SHP77 (cell line): ENCODE results near the gene CACNA1F.

ENCODE experiments used
- DNase-seq, 2 experiments: peaks; one replicate each; lab custom pipeline; 2025; lab: John Stamatoyannopoulos, UW

Gene CACNA1F

DNA sequence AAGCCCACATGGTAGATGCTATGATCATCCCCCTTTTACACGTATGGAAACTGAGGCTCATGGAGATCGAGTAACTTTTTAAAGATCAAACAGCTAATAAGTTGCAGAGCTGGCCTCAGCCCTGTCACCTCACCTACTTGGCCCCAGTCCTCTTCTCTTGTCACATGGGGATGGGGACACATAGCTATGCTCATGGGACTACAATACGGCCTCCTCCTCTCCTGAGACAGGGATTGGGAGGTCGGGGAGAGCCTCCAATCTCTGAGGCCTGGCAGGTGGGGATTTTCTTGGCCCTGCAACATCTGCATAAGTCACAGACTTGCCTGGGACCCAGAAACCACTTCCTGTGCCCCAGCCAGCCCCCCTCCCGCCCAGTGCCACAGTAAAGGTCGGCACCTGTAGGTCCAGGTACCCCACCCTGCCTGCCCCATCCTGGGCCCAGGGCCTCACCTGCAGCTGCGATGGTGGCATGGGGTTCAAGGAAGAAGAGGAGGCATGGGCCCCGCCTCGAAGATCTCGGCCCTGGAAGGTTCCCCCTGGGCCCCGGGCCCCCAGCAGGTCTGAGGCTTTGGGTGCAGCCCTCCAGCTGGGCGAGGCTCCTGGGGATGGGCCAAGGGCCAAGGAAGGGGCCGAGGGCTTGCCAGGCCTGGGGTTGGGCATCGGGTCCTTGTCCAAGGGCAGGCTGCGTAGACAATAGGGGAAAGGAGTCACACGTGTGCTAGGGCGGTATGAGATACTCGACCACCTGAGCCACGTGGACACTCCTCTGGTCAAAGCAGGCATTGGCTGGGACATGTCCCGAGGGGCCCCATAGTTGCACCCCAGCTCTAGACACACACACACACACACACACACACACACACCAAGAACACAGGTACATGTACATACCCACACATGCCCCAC lies 25.0 kb upstream of the CACNA1F start:
- DNase-seq = no peak

DNA sequence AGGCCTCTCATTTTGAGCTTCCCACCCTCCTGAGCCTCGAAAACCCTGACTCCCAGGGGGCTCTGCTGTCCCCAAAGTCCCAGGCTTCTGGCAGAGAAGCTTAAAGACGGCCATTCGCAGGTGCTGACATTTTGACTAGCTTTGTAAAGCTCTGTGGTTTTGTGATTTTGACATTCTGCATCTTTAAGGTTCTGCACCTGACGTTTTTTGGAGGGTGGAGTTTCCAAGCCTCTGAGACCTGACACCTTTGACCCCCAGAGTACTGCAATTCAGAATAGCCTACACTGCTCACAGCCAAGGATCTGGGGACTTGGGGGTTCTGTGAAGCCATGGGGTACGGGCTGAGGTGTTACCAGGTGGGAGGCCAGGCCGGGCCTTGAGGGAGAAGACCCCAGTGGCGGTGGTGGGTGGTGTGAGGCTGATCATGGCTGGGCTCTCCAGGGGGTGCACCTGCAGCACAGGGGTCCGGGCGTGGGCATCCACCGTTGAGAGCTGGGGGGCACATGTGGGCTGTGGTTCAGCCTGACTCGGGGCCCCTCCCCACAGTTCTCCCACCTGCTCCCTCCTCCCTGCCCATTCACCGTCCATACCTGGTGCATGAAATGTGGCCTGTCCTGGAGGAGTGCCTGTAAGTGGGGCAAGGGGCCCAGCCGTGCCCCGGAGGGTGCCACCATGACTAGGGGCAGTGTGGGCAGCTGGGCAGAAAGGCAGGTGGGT lies 24.1 kb upstream of the CACNA1F start:
- no peak for DNase-seq

DNA sequence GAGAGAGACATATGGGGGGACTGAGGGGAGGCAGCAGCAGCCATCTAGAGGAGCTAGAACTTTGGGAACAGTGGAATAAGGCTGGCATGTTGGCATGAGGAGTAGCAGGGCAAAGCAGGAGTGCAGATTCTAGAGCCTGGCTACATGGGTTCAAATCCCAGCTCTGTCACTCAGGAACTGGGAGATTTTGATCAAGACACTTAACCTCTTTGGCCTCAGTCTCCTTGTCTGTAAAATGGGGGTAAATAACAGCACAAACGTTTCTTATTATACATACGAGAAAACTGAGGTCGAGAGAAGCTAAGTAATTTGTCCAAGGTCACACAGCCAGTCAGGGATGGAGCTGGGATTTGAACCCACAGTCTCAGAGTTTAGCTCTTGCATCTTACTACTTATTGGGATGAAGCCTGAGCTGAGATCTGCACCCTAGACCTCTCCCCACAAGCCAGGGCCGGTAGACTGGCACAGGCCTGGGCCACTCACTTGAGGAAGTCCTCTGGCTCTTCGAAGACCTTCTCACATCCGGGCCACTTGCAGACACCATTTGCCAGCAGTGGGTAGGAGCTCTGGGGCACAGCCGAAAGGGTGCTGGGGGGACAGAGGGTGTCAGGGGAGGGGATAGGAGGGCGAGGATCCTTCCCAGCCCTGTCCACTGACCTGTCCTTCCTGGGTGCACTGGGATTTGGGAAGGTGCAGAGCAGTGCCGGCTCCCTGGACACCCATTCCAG lies 23.3 kb upstream of the CACNA1F start:
- no peak for DNase-seq

DNA sequence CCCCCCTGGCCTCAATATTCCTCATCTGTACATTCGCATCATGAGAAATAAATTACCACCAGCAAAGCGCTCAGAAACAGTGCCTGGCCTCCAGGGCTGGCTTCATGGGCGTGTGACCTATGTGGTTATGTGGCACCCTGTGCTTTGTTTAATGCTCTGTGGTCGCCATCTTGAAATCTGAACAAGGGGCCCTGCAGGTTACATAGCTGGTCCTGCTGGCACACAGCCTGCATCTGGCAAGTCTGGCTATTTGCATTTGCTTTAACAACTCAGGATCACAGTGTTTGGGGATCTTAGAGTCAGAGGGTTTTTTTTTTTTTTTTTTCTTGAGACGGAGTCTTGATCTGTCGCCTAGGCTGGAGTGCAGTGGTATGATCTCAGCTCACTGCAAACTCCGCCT lies 21.5 kb upstream of the CACNA1F start:
- DNase-seq = no peak

DNA sequence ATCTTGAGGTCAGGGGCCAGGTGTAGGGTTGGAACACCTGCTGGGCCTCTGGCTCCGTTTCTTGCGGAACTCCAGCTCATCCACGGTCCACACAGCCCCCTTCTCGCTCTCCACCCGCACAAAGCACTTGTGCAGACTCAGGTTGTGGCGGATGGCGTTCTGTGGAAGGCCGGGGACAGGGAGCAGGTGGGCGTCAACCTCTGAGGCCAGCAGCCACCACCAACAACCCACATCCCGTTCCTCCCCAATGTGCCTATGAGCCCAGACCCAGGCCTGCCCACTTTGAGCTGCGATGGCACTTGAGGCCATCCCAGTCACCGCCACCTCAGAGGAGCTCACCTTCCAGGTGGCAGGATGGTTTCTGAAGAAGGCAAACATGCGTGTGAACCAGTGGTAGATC lies 18.2 kb upstream of the CACNA1F start:
- no peak for DNase-seq

DNA sequence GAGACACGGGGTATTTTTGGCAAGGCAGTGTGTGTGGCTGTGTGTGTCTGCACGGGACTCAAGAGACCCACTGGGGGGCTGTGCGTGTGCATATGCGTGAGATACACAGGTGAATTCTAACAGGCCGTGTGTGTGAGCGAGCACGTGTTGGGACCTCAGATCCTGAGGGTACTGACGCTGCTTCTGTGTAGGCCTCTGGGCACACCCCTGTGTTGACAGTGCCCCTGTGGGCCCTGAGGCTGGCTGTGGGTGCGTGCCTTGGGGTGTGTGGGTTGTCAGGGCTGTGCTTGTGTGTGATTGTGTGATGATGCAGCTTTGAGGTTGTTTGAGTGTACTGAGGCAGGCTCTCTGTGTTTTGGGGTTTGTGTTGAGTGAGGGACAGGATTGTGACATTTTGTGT lies 17.4 kb upstream of the CACNA1F start:
- DNase-seq = no peak

DNA sequence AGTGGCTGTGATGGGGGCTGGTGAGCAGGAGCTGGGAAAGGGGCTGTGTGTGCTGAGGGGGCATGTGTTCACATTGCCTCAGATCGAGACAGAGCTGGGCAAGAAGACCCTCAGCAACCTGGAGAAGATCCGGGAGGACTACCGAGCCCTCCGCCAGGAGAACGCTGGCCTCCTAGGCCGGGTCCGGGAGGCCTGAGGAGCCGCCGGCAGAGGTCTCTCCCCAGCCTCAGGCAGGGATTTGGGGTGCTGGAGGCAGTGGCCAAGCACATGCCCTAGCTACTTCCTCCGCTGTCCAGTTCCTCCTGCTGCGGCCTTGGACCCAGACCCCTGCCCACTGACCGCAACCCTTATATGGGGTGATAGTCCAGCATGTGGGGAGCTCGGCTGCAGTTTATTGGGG lies 16.9 kb upstream of the CACNA1F start:
- no peak for DNase-seq

DNA sequence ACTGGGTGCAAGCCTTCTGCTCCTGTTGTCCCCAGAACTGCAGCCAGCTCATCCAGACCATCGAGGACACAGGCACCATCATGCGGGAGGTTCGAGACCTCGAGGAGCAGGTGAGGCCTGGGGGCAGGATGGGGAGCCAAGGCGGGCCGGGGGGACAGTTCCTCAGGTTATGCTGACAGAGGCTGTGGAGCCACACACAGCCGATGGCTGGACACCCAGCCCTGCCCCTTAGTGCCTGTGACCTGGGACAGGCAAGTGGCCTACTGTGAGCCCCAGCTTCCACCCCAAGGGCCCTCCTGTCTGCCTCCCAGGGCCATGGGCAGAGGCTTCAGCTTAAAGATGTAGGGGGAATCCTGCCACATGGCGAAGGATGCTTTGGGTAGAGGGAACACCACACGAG lies 16.5 kb upstream of the CACNA1F start:
- DNase-seq = no peak

DNA sequence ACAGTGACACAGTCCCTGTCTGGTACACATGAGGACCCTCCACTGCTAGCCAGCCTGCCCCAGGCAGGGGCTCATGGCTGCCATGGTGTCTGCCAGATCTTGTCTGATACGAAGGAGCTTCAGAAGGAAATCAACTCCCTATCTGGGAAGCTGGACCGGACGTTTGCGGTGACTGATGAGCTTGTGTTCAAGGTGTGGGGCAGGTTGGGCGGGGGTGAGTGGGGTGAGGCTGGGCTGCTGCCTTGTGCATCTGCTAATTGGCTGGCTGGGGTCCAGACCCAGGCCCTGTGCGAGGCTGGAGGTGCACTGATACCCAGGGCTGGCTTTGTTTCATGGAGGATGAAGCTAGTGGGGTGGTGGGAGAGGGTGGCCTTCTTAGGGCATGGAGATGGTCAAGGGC lies 15.9 kb upstream of the CACNA1F start:
- DNase-seq = no peak

DNA sequence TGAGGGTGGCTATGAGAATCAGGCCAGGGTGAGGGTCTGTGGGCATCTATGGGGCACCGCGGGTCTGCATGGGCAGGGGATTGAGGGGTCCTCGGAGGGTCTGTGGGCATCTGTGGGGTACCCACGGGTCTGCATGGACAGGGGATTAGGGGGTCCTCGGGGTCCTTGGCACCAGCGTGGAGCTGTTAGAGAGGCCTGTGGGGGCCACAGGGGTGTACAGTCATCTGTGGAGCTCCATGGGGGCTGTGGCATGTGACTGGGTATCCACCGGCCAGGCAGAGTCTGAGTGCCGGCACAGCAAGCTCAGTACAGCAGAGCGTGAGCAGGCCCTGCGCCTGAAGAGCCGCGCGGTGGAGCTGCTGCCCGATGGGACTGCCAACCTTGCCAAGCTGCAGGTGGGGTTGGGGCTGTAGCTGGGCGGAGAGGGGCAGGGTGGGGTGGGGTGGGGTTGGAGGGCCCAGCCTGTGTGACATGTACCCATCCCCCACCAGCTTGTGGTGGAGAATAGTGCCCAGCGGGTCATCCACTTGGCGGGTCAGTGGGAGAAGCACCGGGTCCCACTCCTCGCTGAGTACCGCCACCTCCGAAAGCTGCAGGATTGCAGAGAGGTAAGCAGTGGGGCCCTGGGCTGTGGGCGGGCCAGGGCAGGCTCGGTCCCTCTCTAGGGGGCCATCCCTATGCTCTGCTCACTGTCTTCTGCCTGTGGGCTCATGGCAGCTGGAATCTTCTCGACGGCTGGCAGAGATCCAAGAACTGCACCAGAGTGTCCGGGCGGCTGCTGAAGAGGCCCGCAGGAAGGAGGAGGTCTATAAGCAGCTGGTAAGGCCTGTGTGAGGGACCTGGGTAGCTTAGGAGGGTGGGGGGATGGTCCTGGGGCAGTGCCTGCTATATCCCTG lies 15.0 kb upstream of the CACNA1F start:
- peak; percentile 0 to 3 for DNase-seq

DNA sequence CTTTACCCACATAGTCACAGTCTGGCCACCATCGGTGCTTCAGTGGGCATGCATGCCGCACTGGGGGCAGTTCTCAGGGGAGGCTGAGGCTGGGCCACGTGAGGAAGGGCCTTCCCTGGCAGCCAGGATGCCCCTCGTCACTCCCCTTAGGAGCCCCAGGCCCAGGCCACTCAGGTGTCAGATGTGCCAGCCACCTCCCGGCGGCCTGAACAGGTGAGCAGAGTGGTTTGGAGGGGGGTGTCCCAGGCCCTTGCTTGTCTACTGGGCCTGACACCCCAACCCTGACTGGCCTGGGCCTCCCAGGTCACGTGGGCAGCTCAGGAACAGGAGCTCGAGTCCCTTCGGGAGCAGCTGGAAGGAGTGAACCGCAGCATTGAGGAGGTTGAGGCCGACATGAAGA lies 14.2 kb upstream of the CACNA1F start:
- DNase-seq = no peak

DNA sequence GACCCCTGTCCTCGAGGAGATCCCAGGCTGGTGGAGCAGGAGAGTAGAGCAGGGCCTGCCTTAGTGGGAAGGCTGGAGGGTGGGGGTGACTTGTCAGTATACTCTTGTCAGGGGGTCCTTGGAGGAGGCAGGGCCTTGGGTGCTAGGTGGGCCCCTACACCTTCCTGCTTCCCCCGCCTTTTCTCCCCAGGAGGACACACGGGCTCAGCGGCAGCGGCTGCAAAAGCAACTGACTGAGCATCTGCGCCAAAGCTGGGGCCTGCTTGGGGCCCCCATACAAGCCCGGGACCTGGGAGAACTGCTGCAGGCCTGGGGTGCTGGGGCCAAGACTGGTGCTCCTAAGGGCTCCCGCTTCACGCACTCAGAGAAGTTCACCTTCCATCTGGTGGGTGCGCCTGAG lies 13.4 kb upstream of the CACNA1F start:
- no peak for DNase-seq

DNA sequence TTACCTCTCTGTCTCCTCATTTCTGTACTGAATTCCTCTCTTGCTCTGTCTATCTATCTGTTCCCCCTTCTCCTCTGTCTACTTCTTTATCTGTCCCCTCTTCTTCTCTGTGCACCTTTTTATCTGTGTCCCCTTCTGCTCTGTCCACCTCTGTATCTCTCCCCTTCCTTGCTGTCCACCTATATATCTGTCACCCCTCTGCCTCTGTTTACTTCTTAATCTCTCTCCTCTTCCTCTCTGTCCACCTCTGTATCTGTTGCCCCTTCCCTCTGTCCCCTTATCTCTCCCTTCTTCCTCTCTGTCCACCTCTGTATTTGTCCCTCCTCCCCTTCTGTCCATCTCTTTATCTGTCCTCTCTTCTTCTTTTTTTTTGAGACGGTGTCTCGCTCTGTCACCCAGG lies 11.1 kb upstream of the CACNA1F start:
- DNase-seq = no peak

DNA sequence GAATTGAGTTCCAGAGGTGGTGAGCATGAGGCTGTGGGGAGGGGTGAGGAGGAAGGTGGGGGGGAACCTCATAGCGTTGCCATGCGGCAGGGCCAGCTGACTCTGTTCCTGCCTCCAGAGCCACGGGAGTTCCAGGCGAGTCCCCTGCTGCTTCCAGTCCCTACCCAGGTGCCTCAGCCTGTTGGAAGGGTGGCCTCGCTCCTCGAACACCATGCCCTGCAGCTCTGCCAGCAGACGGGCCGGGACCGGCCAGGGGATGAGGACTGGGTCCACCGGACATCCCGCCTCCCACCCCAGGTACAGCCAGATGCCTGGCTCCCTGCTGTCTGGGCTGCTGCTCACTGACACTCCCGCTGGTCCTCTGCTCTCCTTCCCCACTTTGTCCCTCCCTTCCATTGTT lies 10.0 kb upstream of the CACNA1F start:
- DNase-seq = no peak

DNA sequence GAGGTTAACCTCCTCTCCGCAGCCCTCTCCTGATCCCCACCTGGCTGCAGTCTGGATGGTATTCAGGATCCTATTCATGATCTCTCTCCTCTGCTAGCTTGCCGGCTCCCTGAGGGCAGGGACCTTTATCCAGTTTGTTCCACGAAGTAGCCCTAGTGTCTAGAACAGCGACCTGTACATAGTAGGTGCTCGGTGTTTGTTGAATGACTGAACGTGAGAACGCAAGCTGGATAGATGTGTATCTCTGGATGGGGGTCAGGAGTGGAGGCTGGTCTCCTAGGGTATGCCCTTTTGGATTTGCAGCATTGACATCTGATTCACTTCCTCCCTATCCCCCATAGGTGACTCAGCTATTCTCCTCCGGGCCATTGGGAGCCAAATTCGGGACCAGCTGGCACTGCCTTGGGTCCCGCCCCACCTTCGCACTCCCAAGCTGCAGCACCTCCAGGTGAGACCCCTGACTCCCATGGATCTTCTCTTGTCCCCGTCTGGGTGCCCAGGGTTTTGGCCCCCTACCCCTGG lies 9.5 kb upstream of the CACNA1F start:
- no peak for DNase-seq

DNA sequence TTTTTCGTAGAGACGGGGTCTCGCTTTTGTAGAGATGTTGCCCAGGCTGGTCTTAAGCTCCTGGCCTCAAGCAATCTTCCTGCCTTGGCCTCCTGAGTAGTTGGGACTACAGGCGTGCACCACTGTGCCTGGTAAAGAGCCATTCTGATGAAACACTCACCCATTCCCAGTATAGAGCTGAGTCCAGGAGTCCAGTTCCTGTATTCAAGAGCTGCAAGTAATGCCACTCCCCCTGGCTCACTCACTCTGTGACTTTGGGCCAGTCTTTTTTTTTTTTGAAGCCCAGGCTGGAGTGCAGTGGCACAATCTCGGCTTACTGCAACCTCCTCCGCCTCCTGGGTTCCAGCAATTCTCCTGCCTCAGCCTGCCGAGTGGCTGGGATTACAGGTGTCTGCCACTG lies 5.6 kb upstream of the CACNA1F start:
- no peak for DNase-seq

DNA sequence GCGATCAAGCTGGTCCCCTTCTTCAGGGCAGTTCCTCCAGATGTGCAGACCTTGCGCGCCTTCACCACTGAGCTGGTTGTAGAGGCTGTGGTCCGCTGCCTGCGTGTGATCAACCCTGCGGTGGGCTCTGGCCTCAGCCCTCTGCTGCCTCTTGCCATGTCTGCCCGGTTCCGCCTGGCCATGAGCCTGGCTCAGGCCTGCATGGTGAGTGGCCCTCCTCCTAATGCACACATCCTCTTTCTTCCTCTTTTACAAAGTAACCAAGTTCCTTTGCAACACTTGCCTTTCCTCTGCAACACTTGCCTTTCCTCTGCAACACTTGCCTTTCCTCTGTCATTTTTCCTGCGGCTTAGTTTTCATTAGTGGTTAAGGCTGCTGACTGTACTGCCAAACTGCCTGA lies 3.9 kb upstream of the CACNA1F start:
- DNase-seq = no peak

DNA sequence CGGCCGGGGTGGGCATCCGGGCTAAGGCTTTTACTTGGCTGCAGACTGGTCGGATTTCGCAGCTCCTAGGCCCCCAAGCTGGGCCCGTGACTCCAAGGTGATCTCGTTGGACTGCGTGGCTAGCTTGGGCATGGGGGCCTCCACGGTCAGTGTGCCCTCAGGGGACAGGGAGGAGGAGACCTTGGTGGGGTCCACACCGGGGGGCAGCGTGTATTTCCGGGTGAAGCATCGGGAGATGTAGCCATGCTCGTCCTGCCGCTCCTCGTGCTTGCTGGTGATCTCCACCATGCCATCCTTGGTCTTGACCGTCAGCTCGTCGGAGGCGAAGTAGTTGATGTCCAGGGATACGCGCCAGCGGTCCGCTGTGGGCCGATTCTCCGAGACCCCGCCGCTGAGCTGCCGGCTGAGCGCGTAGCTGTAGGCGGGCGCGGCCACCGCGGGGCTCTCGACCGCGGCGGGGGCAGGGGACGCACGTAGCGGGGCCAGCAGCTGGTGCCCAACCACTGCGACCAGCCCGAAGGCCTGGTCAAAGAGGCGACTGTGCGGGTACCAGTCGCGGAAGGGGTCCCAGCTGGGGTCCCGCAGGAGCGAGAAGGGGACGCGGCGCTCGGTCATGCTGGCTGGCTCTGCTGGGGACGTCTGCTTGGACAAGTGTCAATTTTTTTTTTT lies 881 bp upstream of the CACNA1F start:
- DNase-seq = no peak

DNA sequence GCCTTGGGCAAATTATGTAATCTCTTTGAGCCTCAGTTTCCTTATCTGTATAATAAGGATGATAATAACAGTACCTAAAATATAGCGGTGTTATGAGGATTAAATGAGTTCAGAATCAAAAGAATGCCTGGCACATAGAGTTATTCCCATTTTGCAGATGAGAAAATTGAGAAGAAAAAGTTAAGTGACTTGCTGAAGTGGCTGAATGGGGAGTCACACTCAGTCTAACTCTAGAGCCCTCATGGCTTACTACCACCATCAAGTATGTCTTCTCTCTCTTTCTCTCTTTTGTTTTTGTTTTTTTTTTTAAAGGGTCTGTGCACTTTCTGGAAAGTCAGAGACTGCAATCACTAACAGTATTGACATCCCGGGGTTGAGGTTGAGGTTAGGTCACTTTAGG lies 615 bp downstream of the CACNA1F start:
- no peak for DNase-seq

DNA sequence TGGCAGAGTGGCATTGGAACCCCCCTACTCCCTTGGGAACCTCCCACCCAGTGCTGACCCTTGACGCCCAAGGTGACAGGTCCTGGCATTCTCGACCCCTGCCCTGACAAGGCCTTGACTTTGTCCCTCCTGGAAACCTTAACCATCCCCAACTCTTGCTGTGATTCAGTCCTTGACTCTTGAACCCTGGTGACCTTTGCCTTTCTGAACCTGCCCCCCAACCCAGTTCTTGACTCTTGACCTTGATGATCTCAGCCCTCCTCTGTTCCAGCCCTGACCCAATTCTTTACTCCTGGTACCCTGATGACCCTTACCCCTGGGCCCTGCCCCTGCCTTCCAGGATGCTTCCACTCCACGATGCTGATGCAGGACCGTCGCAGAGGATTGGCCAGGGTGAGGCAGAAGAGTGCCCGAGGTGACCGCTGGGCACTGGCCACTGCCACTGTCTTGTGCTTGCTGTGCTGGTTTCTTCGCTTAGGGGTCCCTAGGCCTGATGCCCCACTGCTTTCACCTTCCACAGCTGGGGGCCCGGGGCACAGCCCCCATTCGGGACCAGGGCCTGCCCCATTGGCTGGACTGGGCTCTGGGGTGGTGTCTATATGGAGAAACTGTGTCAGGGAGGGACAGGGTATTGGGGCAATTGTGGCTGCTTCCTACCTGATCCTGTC lies 1.7 kb downstream of the CACNA1F start:
- DNase-seq = no peak
